HG03558 (cell line): Measurements from ENCODE around the gene RBM7.
A peak's percentile ranks its signal among the peaks of the same experiment; 100 is the strongest.

Experiments
- ATAC-seq: cut with Tn5 transposase; IDR thresholded peaks from one replicate; pipeline ENCODE4 v1.9.1; 2021; ENCODE audit warnings: moderate number of reproducible peaks; ENCODE audit not compliant: unreplicated experiment; ENCODE audit errors: extremely low read depth

Gene RBM7

DNA sequence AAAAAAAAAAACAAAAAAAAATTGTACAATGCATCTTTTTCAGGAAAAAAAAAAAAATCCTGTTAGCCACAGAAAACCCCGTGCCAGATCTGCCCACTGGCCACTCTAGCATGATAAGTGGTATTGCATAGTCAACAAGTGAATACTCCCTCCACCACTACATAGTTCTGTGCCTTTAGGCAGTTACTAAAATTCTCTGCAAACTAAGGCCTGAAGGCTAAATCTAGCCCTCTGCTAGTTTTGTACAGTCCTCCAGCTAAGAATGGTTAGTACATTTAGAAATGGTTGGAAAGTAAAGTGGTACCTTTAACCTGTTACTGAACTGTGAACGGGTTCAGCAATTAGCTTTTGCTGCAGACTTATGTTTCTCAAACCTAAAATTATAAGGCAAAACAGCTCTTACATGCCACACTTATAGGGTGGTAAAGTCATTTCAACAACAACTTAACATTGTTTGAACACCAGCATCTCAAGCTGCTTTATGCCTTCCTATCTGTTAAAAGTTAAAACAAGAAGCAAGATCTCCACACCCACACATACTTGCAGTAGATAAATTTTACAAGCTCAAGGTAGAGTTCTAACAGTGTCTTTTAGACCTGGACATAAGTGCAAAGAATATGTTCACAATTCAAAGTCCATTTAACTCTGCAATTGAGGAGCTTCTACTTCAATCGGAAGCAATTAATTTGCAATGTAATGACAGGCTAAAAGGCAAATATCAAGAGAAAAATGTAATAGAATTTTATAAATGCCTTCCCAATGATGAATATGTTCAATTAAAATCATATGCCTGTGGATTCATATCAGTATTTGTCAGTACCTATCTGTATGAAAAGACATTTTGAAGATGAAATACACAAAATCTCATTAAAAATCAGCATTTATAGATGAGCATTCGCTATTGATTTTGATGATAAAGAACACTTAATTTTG is 7.5 kb upstream of the RBM7 start:
- no peak for ATAC-seq

DNA sequence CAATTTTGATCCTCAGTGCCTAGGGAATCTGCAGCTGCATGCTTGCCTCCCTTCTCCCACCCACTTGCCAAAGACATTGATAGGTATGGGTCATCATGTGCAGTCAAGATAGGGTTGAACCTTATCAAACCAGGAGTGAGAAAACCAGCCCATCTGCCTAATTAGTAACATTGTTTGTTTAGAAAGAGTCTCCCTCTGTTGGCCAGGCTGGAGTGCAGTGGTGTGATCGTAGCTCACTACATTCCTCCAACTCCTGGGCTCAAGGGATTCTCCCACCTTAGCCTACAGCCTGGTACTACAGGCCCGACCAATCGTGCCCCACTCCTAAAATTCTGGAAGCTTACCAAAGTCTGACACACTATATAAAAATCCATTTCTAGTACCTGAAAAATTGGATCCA is 4.7 kb upstream of the RBM7 start:
- no peak for ATAC-seq

DNA sequence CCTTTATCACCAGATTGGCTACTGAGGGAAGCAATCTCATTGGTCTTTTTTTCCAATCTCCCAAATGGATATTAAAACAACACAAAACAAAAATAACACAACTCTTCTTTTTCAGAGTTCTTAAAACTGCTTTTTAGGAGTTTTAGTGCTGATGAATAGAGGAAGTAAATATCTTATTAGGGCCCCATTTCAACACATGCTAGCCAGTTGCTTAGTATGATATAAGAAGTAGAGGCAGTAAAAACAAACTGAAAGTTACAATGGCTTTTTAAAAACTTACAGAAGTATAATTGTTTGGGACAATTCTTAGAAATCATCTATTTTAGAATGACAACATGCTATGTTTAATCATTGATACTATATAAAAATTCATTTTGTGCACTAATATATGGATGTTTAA is 3.5 kb upstream of the RBM7 start:
- ATAC-seq: no peak

DNA sequence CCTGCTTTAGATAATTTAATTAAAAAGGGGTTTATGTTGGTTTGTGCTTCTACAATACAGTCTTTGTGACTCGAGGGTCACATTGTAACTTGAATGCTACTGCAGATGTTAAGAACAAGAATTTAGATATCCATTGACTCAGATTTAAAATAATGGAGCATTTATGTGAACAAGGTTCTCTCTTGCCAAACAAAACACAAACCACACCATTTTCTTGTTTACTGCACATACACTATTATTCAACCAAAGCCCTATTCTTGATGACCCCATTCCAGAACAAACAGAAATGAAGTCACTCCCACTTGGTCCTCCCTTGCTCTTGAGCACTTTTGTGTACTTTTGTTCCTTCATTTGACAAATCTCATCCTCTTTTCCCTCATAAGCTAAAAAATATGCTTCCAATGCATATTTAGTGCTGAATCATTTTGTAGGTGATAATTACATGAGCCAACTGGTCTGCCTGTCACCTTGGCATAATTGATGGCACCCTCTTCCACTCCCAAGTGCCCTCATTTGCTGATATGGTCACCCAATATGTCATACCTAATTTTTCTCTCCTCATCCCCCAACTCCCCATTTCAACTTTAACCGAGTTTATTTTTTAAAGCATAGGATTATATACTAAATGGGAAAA is 3.0 kb upstream of the RBM7 start:
- ATAC-seq: no peak

DNA sequence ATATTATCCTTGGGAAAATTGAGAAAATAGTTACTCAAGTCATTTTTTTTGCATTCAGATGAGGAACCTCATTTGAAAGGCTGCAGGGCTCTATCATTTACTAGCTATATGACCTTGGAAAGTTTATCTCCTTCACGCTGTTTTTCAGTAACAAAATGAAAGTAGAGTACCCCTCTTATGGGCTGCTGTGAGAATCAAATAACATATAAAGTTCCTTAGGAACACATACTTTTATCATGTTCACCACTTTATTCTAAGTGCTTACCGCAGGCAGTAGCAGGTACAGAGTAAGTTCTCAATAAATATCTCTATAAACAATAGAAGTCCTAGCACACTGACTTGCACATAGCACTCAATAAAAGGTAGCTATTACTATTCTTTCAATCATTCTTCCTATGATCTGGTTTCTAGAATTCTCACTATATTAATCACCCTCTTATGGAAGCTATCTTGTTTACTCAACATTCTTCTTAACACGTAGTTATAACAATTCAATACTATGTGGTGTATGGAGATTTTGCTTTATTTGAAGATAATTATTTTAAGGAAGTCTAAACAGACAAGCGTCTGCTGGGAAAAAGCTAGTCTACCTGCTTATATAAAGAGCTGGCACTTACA is 2.1 kb upstream of the RBM7 start:
- ATAC-seq: no peak

DNA sequence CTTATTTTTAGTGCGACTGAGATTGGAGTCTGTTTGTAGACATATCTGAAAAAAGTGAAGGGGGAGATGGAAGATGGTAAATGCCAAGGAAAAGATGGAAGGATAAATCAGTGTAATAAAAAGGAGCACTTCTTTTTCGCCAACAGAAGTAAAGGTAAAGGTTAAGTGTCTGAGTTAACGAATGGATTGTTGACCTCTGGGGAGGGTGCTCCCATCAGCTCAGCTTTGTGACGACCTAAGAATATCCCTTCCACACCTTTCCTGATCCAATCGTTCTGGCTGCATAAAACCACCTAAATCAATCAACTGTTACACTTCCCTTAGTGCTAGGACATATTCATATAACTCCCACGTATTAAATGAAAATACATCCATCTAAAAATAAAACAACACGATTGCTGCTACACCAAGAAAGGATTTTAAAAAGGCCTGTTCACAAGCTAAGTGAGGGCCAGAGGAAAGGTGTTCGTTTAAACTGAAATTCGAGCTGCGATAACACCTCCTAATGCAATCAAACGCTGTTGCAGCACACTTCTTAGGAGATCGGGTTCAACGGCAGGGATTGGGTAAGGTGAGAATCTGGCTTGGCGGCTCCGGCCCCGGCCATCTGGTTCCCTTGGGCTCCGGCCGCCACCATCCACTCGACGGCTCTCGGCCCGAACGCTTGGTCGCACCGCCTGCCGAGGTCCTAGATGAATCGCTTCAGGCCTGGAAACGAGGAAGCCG is 813 bp upstream of the RBM7 start:
- peak; percentile 15 for ATAC-seq

DNA sequence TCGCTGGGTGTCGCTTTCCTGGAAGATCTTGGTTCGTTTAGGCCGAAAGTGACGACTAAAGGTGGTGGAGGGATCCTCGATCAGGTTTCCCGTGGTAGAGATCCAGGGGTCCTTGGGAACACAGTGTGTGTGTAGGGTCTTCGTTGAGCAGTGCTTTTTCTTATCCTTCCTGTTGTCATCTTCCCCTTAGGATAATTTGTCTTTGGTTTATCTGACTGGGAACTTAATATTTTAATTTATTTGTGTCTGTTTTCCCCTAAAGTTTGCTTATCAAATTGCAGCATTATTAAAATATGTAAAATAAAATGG is 403 bp downstream of the RBM7 start:
- ATAC-seq: no peak

DNA sequence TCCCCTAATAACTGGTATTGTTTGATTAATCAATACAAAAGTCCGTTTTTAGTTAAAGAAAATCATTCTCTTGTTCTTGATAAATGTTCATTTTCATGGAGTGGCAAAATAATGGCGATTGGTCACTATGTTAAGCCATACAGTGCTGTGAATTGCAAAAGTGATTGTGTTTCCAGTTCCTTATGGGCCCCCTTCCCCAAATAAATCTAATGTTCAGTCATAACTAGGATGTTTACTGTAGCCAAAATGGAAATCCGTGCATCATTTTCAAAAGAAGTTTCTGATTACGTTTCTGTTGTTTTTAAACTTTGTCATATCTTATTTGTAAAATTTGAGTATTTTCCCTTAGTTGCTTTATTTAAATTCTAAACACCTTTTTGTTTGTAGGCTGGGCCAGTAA is 845 bp downstream of the RBM7 start:
- ATAC-seq: no peak

DNA sequence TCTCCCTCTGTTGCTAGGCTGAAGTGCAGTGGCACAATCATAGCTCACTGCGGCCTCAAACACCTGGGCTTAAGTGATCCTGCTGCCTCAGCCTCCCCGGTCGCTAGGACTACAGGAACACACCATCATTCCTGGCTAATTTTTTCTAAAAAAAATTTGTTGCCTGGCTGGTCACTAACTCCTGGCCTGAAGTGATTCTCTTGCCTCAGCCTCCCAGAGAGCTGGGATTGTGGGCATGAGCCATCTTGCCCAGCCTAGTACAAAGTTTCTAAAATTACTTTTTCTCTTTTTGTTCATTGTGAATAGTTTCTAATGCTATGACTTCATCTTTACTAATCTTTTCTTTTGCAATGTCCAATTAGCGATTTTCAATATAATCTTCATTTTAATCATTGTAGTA is 12.5 kb downstream of the RBM7 start:
- ATAC-seq: no peak

DNA sequence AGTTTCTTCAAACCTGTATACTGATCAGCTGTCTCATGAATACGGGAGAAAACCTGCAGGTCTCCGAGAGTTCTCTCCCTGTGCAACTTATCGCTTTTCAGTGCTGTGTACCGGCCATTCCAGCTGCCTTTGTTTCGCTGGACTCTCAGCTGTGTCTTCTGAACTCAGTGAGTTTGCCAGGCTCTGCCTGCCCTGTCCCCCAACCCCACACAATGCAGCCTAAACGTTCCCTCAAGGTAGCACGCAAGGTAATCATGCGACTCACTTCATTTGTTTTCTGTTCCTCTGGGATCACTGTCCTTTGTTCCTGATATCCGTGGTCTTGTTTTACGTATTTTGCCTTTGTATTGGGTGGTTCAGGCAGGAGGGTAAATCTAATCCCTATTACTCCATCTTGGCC is 13.5 kb downstream of the RBM7 start:
- ATAC-seq: no peak

DNA sequence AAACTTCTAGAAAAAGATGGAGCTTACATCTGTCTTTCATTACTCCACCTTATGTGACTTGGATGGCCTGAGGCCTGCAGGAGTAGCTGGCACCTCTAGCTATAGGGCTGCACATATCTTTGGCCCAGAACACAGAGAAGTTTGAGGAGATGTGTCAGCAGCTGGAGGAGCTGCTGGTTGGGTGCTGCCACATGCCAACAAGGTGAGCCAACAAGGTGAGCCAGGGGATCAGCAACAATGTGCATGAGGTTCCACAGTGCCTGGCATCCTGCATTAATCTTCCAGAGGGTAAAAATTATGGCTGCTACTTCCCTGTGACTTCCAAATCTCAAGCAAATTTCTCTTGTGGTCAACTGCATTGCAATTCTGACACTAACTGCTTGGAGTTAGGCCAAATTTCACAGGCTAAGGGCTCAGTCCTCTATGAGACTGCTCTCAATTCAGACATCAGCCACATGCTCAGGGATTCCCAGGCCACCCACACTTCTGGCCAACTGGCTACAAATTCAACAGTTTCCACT is 16.0 kb downstream of the RBM7 start:
- no peak for ATAC-seq

DNA sequence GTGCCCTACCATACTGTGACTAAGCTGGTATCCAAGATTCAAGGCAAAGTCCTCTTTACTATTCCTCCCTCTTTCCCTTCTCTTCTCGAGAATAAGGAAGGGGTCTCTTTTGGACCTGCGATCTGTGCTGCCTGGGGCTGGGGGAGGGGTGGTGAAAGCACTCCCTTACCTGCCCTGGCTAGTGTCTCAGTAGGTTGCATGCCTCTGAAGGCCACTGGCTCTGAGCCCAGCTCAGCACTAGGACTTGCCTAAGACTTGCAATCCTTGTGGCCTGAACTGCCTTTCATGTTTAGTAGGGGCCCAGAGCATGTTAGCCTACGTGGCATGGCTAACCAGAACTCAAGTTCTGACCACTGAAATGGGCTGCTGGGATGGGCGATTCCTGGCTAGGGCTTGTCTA is 25.8 kb downstream of the RBM7 start:
- ATAC-seq: no peak

DNA sequence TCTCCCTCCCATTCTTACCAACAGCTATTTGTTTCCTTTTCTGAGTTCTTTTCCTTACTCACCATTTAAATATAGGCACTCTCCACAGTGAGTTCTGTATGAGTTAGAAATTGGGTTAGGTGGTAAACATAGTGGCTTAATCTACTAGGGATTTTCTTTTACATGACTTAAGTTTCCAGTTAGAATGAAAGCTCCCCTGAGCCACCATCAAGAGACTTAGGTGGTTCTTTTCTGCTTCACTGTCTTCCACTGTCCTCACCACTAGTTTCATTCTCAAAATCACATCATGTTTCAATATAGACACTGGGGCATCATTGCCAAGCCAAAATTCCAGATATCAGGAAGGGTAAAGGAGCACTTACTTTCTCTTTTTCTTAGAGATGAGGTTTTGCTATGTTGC is 29.8 kb downstream of the RBM7 start:
- ATAC-seq: no peak

DNA sequence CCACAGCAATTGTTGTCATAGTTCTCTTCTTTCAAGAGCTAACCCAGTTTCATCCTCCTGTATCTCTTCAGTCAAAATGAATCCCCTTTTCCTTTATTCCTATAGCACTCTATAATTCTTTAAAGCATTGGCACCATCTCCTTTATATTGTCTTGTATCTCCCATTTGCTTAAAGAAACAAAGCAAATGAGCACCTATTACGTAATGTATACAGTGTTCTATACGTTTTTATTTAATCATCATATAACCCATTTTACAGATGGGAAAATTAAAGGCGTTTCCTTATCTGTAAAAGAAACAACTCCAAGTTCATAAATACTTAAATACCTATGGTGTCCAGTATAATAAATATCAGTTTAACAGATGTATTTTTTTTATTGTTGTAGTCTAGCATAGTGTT is 32.4 kb downstream of the RBM7 start:
- no peak for ATAC-seq

DNA sequence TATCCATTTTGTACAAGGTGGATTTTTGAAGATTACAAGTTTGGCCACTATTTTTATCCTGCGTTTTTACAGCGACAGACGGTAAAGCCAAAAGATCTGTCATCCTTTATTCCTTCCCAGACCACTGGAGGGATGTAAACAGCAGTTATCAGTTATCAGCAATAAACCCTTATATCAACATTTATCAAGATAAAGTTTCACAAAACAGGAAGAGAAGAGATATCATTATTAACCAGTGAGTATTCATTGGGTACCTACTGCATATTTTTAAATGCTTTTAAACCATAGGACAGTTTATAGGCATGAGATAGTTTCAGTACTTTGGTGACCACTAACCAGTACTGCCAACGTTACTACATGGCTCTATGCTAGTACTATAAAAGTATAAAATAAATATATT is 32.9 kb downstream of the RBM7 start:
- no peak for ATAC-seq

DNA sequence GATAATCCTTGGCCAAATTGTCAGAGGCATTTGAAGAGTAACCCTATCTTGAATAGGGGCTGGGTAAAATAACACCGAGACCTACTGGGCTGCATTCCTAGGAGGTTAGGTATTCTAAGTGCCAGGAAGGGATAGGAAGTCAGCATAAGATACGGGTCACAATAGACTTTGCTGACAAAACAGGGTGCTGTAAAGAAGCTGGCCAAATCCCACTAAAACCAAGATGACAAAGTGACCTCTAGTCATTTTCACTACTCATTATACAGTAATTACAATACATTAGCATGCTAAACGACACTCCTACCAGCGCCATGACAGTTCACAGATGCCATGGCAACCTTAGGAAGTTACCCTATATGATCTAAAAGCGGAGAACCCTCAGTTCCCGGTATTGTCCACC is 37.8 kb downstream of the RBM7 start:
- ATAC-seq: no peak

DNA sequence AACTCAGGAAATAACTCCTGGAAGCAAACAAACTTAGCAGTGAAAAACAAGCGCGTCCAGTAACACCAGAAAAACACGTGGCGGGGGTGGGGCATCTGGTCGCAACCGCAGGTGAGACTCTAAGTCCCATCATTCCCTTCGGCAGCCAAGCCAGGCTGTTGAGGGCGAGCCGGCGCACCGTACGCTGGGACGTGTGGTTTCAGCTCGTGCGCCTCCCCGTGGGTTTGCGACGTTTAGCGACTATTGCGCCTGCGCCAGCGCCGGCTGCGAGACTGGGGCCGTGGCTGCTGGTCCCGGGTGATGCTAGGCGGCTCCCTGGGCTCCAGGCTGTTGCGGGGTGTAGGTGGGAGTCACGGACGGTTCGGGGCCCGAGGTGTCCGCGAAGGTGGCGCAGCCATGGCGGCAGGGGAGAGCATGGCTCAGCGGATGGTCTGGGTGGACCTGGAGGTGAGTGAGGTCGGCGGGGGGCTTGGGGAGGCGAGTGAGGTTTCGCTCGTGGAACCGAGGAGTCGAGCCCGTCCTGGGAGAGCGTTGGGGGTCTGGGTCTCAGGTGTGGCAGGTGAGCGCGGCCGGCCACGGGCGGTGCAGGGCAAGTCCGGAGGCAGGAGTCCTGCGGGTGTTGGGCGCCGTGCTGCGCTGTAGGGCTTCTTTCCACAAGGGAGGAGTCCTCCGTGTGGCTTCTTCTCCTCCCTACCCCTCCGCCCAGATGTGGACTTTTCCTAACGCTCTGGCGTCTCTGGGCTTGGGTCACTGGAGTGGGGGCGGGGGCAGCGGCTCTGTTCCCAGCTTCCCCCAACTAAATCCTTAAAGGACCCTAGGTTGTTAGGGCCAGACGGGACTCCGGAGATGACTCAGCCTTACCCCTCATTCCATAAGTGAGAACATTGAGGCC is 39.0 kb downstream of the RBM7 start, which contains the start of gene REXO2:
TSS of gene REXO2 (plus strand) at position 239 of the 892 bp plus-strand sequence. CDS start at position 301, 62 bp downstream.
- ATAC-seq: peak; percentile 95

DNA sequence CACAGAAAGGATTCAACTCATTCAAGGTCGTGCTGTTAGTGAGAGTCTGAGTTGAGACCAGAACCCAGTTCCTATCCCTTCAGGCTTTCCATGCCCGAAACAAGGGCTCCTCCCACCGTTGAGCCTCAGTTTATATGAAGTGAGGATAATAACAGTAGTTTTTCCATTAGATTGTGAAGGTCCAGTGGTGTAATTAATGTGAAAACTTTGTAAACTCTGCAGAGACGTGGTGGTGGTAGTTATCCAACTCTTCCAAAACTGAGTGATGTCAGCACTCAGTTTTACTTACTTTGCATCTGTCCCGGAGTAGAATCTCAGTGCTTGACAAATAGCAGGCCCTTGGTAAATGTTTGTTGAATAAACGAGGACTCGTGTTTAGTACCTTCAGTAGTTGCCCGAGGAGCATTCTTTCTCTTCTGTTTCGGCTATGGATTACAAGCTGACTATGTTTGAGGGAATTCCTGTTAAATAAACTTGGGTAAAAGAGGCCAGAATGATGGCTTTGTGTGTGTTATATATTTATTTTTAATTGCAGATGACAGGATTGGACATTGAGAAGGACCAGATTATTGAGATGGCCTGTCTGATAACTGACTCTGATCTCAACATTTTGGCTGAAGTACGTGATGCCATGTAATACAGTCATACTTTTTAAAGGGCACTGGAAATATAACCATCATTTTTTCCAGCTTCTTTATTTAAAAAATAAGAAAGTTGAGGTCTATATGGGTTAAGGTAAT is 39.8 kb downstream of the RBM7 start:
- no peak for ATAC-seq
